ENCODE measurements around the gene NBPF3. TPM values are rescaled to one million over a fixed set of nuclear protein-coding genes. Genes with fewer than 3 reads are reported as not detected.
"Not testable (repeated sequence)": the region's sequence is repeated elsewhere in the genome, so short reads cannot be mapped to it uniquely, and the experiment has no call there.

NBPF3 gene
- total RNA-seq, 2 donors from 2014 or later: 4.7 to 8.0 TPM

DNA sequence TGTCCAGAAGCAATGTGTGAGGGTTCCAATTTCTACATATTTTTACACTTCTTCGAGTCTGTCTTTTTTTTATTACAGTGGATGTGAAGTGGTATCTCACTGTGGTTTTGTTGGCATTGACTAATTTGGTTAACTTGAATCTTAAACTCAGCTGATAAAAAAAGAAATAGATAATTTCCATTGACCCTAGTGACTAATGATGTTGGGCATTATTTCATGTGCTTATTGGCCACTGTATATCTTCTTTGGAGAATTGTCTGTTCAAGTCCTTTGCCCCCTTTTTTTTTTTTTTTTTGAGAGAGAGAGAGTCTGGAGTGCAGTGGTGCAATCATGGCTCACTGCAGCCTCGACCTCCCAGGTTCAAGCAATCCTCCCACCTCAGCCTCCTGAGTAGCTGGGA lies 33.3 kb upstream of the NBPF3 start:
- DNase-seq: no peak
- TF ChIP-seq, protein P1, sequence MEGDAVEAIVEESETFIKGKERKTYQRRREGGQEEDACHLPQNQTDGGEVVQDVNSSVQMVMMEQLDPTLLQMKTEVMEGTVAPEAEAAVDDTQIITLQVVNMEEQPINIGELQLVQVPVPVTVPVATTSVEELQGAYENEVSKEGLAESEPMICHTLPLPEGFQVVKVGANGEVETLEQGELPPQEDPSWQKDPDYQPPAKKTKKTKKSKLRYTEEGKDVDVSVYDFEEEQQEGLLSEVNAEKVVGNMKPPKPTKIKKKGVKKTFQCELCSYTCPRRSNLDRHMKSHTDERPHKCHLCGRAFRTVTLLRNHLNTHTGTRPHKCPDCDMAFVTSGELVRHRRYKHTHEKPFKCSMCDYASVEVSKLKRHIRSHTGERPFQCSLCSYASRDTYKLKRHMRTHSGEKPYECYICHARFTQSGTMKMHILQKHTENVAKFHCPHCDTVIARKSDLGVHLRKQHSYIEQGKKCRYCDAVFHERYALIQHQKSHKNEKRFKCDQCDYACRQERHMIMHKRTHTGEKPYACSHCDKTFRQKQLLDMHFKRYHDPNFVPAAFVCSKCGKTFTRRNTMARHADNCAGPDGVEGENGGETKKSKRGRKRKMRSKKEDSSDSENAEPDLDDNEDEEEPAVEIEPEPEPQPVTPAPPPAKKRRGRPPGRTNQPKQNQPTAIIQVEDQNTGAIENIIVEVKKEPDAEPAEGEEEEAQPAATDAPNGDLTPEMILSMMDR (IDR thresholded peaks at IDR 0.05): no peak
- Histone ChIP-seq H3K27ac (no peak overlapping the region), H3K4me1 (no peaks in the 10 kb centered on the region), H3K4me3 (no peak overlapping the region), H3K9ac (ENCODE audit: low read depth in 2 of 2, low read length in 2 of 2) (no peak overlapping the region), H3K36me3 (no peaks in the 10 kb centered on the region), H3K9me3 (no peaks in the 10 kb centered on the region), H3K27me3 (no peaks in the 10 kb centered on the region)
- intact Hi-C loops (cut with DNase I): no loop called here

DNA sequence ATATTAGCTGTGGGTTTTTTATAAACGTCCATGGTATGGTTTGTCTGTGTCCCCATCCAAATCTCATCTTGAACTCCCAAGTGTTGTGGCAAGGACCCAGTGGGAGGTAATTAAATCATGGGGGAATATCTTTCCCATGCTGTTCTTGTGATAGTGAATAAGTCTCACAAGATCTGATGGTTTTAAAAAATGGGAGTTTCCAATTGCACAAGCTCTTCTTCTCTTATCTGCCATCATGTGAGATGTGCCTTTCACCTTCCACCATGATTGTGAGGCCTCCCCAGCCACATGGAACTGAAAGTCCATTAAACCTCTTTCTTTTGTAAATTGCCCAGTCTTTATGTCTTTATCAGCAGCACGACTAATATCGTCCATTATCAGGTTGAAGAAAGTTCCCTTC lies 30.0 kb upstream of the NBPF3 start:
- H3K36me3 ChIP-seq; intact Hi-C loops (cut with DNase I); H3K4me1 ChIP-seq; H3K4me3 ChIP-seq; H3K27me3 ChIP-seq; H3K27ac ChIP-seq; H3K9ac ChIP-seq (ENCODE audit: low read depth in 2 of 2, low read length in 2 of 2); DNase-seq; H3K9me3 ChIP-seq: not testable (repeated sequence)

DNA sequence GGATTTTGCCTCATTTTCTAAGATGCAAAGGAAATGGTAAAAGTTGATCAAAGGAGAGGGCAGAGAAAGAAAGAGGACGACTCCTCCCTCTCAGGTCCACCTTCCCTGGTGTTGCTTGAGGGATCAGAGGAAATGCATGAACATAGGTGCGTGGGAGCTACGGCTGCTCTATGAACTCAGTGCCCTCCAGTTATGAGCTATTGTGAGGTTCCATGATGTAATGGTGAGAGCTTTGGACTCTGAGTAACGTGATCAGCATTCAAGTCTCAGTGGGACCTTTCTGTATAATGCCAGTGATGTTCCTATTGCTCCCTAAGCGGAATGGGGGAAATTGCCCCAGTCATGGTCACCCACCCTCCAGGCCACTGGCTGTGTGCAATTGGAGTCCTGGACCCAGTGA lies 25.9 kb upstream of the NBPF3 start:
- H3K27ac ChIP-seq: no peak overlapping the region
- no peak overlapping the region for H3K9ac ChIP-seq (ENCODE audit: low read depth in 2 of 2, low read length in 2 of 2)
- H3K27me3 ChIP-seq: no peaks in the 10 kb centered on the region
- no peak overlapping the region for H3K4me3 ChIP-seq
- intact Hi-C loops (cut with DNase I): no loop called here
- no peaks in the 10 kb centered on the region for H3K4me1 ChIP-seq
- no peaks in the 10 kb centered on the region for H3K36me3 ChIP-seq
- TF ChIP-seq, protein P1 (IDR thresholded peaks at IDR 0.05): no peak
- no peaks in the 10 kb centered on the region for H3K9me3 ChIP-seq
- DNase-seq: no peak

DNA sequence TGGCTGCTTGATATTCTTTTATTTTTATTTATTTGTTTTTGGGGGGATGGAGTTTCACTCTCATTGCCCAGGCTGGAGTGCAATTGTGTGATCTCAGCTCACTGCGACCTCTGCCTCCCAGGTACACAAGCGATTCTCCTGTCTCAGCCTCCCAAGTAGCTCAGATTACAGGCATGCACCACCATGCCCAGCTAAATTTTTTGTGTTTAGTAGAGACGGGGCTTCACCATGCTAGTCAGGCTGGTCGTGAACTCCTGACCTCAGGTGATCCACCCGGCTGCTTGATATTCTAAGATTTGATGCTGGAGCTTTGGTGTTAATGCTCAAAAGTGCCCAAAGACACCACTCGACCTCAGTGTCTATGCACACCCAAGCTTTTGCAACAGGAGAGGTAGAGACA lies 19.6 kb upstream of the NBPF3 start:
- intact Hi-C loops (cut with DNase I); H3K9me3 ChIP-seq: not testable (repeated sequence)

DNA sequence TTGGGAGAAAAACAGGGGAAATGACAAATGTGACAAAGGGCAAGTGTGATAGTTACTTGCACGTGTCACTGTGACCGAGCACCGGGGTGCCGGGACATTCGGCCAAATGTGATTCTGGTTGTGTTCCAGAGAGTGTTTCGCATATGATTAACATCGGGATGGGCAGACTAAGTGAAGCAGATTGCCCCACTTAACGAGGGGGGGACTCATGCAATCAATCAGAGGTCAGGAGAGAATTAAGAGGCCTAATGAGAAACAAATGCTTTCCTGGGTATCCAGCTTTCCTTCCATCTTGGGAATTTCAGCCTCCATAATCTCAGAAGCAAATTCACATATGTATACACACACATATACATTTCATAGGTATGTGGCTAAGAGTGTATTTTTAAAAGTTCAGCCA lies 18.6 kb upstream of the NBPF3 start:
- H3K27me3 ChIP-seq; H3K27ac ChIP-seq; H3K9me3 ChIP-seq; H3K36me3 ChIP-seq; DNase-seq; H3K4me1 ChIP-seq; intact Hi-C loops (cut with DNase I); H3K4me3 ChIP-seq; H3K9ac ChIP-seq (ENCODE audit: low read depth in 2 of 2, low read length in 2 of 2): not testable (repeated sequence)

More for the DNA sequence above, 19.6 kb upstream of the NBPF3 start:
- not testable (repeated sequence) for H3K9ac ChIP-seq (ENCODE audit: low read depth in 2 of 2, low read length in 2 of 2); H3K4me1 ChIP-seq; DNase-seq; H3K27me3 ChIP-seq; H3K36me3 ChIP-seq; H3K4me3 ChIP-seq; H3K27ac ChIP-seq

DNA sequence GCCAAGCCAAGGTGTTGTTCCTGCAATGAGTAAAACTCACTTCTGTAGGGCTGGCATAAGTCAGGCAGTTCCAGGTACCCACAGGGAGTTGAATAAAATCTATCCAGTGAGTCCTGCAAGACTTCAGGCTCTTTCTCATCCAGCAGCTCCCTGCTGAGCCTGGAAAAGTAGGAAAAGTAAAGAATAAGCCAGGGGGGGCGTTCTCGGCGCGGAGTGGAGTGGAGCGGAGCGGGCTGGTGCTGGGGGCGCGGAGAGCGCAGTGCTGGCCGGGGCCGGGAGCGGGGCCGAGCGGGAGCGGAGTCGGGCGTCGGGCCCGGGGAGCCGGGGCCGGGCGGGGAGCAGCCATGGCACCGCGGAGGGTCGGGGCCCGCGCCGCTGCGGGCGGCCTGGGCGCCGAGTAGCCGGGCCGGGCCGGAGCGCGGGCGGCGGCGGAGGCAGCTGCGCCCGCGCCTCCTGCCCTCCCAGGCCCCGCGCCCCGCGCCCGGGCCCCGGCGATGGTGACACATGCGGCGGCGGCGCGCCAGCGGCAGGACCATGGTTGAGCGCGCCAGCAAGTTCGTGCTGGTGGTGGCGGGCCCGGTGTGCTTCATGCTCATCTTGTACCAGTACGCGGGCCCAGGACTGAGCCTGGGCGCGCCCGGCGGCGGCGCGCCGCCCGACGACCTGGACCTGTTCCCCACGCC lies 12.0 kb upstream of the NBPF3 start:
- intact Hi-C loops (cut with DNase I): loop anchor here (2.0 kb wide), 1 partner anchor 51 kb away; no protein-coding TSS in a partner anchor
- H3K36me3 ChIP-seq; H3K4me3 ChIP-seq; H3K27ac ChIP-seq; H3K4me1 ChIP-seq; H3K9ac ChIP-seq (ENCODE audit: low read depth in 2 of 2, low read length in 2 of 2); DNase-seq; H3K27me3 ChIP-seq; H3K9me3 ChIP-seq: not testable (repeated sequence)

DNA sequence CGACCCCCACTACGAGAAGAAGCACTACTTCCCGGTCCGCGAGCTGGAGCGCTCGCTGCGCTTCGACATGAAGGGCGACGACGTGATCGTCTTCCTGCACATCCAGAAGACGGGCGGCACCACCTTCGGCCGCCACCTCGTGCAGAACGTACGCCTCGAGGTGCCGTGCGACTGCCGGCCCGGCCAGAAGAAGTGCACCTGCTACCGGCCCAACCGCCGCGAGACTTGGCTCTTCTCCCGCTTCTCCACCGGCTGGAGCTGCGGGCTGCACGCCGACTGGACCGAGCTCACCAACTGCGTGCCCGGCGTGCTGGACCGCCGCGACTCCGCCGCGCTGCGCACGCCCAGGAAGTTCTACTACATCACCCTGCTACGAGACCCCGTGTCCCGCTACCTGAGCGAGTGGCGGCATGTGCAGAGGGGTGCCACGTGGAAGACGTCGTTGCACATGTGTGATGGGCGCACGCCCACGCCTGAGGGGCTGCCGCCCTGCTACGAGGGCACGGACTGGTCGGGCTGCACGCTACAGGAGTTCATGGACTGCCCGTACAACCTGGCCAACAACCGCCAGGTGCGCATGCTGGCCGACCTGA lies 11.4 kb upstream of the NBPF3 start:
- H3K9me3 ChIP-seq; H3K4me3 ChIP-seq; H3K4me1 ChIP-seq; DNase-seq; H3K36me3 ChIP-seq; H3K9ac ChIP-seq (ENCODE audit: low read depth in 2 of 2, low read length in 2 of 2); H3K27me3 ChIP-seq; intact Hi-C loops (cut with DNase I); H3K27ac ChIP-seq: not testable (repeated sequence)

DNA sequence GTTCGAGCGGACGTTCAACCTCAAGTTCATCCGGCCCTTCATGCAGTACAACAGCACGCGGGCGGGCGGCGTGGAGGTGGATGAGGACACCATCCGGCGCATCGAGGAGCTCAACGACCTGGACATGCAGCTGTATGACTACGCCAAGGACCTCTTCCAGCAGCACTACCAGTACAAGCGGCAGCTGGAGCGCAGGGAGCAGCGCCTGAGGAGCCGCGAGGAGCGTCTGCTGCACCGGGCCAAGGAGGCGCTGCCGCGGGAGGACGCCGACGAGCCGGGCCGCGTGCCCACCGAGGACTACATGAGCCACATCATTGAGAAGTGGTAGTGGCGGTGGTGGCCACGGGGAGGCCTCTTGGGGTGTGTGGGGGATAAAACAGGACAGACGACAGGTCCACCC lies 10.7 kb upstream of the NBPF3 start:
- H3K36me3 ChIP-seq; intact Hi-C loops (cut with DNase I); H3K27me3 ChIP-seq; DNase-seq; H3K4me1 ChIP-seq; H3K9ac ChIP-seq (ENCODE audit: low read depth in 2 of 2, low read length in 2 of 2); H3K9me3 ChIP-seq; H3K27ac ChIP-seq; H3K4me3 ChIP-seq: not testable (repeated sequence)

DNA sequence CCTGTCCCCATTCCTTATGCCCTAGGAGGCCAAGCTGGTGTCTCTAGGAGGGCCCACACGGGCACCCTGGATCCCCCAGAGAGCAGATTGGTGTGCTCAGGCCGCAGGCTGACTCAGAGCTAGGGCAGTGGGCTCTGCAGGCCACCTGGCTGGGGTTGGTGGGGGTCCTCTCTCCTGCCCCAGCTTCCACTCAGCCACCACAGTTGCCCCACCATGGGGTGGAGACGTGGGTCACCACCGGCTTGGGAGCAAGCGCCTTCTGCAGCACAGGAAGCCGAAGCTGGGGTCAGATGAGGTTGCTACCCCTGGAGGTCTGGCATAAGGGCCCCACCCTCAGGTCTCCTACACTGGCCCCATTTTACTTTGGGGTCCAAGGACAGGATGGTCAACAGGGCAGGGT lies 9.1 kb upstream of the NBPF3 start:
- DNase-seq; H3K4me1 ChIP-seq; H3K4me3 ChIP-seq; H3K9me3 ChIP-seq; intact Hi-C loops (cut with DNase I); H3K27ac ChIP-seq; H3K27me3 ChIP-seq; H3K36me3 ChIP-seq; H3K9ac ChIP-seq (ENCODE audit: low read depth in 2 of 2, low read length in 2 of 2): not testable (repeated sequence)
